Stimulated activated naive CD8-positive, alpha-beta T cell treated with anti-CD3 and anti-CD28 coated beads, Interleukin-15, Interleukin-2, amounts not matched to agents 100 U/mL and 50 U/mL, for 24 hours (primary cell): ENCODE results near the gene FAM221A.
"Not testable (repeated sequence)": the region's sequence is repeated elsewhere in the genome, so short reads cannot be mapped to it uniquely, and the experiment has no call there.

Source experiments
- ATAC-seq: fragments of 150-1000 bp; cut with Tn5 transposase; one replicate; pipeline ENCODE4 v1.10.0; 2021
- DNase-seq: peaks from one replicate; pipeline ENCODE4 v3.0.0; 2021

The FAM221A gene

DNA sequence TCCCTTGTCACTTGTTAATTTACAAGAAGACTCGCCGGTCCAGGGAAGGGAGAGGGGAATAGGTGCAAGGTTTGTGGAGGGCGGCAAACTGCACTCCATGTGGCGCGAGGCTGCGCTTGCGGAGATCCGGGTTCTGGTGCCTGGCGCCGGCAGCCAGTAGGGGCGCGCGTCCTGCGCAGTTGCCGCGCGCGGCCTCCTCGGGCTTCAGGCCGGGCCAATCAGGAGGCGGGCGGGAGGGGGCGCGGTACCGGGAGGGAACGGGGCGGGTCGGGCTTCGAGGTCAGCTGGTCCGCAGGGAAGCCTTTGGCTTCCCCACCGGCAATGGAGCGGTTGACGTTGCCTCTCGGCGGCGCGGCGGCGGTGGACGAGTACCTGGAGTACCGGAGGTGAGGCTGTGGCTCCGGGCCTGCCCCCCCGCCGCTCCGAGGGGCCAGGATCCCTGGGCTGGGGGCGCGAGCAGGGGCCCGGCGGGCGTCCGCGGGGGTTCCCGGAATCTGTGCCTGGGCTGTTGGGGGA, at the start of gene FAM221A:
TSS of gene FAM221A (plus strand) at position 302 of the 516 bp plus-strand sequence. CDS start at position 322, 20 bp downstream.
- DNase-seq = peak; percentile 88
- ATAC-seq = peak; percentile 98

DNA sequence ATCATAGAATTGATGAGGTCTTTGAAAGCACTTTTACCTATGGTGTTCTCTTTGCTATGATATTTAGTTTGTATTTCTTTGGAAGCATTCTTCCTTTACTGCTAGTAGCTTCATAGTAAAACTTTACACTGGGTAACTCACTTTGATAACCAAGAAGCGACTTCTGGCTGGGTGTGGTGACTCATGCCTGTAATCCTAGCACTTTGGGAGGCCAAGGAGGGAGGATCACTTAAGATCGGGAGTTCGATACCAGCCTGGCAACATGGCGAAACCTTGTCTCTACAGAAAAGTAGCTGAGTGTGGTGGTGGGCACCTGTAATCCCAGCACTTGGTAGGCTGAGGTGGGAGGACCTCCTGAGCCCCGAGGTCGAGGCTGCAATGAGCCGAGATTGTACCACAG, 46.6 kb upstream of the FAM221A start:
- no peak for ATAC-seq

DNA sequence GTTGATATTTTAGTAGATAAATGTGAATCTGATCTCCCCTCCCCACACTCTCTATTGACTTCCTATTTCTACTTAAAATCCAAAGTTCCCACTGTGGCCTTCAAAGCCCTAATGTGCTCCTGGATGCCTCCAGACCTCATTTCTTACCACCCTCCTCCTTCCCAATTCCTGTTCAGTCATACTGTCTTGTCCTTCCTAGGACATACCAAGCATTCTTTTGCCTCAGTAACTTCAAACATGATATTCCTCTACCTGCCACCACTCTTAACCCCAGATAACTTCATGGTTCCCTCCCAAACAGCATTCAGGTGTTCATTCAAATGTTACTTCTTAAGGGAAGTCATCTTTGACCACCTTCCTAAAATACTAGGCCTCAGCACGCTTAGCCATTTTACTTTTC, 34.2 kb upstream of the FAM221A start:
- ATAC-seq (no peak), DNase-seq (no peak)

More for the DNA sequence above, 46.6 kb upstream of the FAM221A start:
- no peak for DNase-seq

DNA sequence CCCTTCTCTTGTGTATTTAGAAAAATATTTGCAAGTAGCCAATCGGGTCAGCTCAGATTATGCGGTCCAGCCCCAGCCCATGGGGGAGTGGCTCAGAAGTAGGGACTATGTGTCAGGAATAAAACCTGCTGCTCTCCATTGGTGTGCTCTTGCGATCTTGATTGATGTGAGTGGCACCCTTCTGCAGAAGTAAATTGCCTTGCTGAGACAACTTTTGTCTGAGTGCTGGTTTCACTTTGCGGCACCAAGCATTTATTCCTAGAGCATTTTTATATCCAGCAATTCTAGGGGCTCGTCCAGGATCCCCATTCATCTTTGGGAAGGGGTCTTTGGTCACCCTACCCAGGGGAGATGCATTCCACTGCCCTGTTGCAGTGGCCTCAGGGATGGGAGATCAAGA, 26.1 kb upstream of the FAM221A start:
- ATAC-seq (no peak), DNase-seq (no peak)

DNA sequence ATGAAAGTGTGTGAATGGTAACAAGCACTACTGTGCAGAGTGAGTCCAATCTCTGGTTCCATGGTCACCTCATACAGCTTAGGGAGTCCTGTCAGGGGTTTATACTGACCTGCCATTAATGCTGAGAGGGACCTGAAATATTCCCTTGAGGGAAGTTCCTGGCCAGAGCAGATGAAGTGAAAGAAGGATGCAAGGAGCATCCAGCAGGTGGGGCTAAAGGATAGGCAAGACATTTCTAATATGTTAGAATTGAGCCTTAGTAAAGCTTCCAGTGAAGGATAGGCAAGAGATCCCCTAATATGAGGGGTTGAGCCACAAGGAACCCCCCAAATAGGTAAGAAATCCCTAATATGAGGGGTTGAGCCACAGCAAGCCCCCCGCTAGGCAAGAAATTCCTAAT, 25.5 kb upstream of the FAM221A start:
- no peak for DNase-seq

GRCh38 chr7:23655433-23655832, 24.6 kb upstream of the FAM221A start:
- DNase-seq (no peak), ATAC-seq (no peak)

More for the DNA sequence above, 25.5 kb upstream of the FAM221A start:
- no peak for ATAC-seq

- no peak for DNase-seq
- ATAC-seq = no peak
These were observed 21.1 kb upstream of the FAM221A start for GRCh38 chr7:23658831-23659427.

GRCh38 chr7:23661385-23661784, 18.6 kb upstream of the FAM221A start:
- ATAC-seq = no peak
- no peak for DNase-seq

GRCh38 chr7:23662124-23662983, 17.6 kb upstream of the FAM221A start:
- ATAC-seq (no peak), DNase-seq (no peak)

DNA sequence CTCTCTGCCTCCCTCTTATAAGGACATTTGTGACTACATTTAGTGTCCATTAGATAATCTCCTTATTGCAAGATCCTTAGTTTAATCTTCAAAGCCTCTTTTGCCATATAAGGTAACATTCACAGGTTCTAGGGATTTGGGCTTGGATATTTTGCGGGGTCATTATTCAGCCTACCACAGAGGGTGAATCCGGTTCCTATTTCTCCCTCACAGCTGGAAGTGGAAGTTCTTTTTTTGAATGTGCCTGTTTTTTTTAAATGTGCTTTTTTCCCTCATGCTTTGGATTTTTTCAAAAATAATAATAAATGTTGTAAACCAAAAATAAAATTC, 17.1 kb upstream of the FAM221A start:
- DNase-seq = no peak
- no peak for ATAC-seq

GRCh38 chr7:23664122-23664521, 15.9 kb upstream of the FAM221A start:
- no peak for DNase-seq
- no peak for ATAC-seq

- ATAC-seq (no peak), DNase-seq (no peak)
These were observed 8.0 kb upstream of the FAM221A start for GRCh38 chr7:23672033-23672432.

GRCh38 chr7:23680414-23681405, 711 bp downstream of the FAM221A start:
- DNase-seq = peak; percentile 54
- peak; percentile 41 for ATAC-seq

DNA sequence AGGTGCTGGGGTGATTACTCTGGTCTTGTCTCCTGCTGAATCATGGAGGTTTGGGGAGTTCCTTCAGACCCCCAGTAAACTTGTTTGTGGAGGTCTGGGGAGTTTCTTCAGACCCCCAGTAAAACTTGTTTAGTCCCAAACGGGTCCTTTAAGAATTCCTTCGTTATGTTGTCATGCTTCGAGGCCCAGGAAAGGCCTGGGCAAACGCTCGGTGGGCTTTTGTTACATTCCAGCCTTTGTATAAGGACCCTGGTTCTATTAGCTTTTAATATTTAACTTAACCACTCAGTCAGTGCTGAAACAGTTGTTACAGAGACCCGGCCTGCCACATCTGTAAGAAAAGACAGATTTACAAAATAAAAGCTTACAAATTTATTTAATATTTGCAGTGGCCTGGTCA, 4.0 kb downstream of the FAM221A start:
- not testable (repeated sequence) for DNase-seq, ATAC-seq

- DNase-seq (no peak), ATAC-seq (no peak)
These were observed 5.7 kb downstream of the FAM221A start for GRCh38 chr7:23685731-23686130.

- ATAC-seq = no peak
These were observed 7.0 kb downstream of the FAM221A start for GRCh38 chr7:23687011-23687410.

DNA sequence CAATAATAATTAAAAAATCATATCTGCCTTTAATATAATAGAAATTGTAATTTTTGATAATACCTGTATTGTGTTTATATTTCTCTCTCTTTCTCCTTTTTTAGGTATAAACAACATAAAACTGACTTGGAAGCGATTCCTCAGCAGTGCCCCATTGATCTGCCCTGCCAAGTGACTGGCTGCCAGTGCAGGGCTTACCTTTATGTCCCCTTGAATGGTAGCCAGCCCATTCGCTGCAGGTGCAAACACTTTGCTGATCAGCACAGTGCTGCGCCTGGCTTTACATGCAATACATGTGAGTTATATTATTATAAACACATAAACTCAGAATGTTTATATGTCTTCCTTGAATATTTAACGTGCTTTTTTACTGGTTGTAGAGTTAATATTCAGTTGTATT, 9.2 kb downstream of the FAM221A start:
- no peak for ATAC-seq
- DNase-seq = no peak

More at GRCh38 chr7:23687011-23687410, 7.0 kb downstream of the FAM221A start:
- DNase-seq = no peak

DNA sequence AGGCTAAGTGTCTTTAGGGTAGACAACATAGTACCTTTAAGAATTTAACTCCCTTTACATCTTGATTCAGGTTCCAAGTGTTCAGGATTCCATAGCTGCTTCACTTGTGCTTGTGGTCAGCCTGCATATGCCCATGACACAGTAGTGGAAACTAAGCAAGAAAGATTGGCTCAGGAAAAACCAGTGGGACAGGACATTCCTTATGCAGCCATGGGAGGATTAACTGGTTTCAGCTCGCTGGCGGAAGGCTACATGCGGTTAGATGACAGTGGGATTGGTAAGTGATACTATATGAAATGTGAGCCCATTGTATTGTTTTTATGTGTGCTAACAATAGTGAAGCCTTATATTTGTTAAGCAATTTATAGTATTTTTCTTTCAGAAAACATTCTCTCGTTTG, 11.3 kb downstream of the FAM221A start:
- ATAC-seq = no peak
- no peak for DNase-seq

- ATAC-seq (no peak), DNase-seq (no peak)
These were observed 13.2 kb downstream of the FAM221A start for GRCh38 chr7:23693224-23693623.

DNA sequence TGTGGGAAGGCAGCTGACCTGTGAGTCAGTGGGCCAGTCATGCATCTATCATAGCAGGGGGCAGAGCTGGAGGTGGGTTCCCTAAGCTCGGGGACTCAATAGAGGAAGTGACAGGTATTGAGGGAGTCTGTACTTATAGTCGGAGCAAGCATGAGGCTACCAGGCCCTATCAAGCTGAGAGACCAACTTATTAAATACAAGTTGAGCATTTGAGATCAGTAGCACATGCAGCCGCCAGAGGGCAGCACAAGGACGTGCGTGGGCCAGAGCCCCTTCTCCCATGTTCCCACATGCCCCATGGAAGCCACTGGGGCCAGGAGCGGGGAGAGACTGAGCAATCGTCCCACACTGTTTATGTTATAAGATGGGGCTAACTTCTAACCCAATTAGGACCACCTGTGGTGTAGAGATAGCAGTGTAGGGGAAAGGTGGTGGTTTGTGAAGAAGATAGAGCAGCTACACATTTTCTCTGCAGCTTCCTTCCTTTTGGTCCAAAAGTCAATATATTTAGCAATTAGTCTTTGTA, 17.0 kb downstream of the FAM221A start:
- ATAC-seq (no peak), DNase-seq (peak; percentile 74)

DNA sequence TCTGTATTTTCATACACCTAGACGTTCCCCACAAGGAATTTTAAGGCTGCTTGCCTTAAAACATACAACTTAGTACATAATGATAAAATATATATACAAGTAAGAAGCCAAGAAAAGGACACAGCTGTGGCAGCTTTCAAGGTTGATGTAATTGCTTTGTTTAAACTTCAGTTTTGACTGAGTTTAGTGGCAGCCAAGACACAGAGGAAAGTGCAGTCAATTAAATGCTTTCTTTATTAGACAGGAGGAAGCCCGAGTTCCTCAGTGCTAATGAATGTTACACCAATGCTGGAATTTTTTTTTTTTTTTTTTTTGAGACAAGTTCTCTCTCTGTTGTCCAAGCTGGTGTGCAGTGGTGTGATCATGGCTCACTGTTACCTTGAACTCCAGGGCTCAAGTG, 18.8 kb downstream of the FAM221A start:
- ATAC-seq (no peak), DNase-seq (no peak)

GRCh38 chr7:23700046-23700445, 20.0 kb downstream of the FAM221A start:
- ATAC-seq (no peak), DNase-seq (no peak)
